Ovary (tissue), 3 donors: ENCODE measurements around the gene COX6A1.

Experiments
- POLR2A ChIP-seq: fragments of 450-650 bp; IDR thresholded peaks from one replicate; pipeline ENCODE4 v1.6.1; 2017; ENCODE audit warnings: antibody characterized with exemption, mild to moderate bottlenecking, moderate library complexity
- TF ChIP-seq, protein P1 (sequence below), 3 donors: fragments of 450-650 bp in 2 of 3; fragments of 200-600 bp in 1 of 3; IDR thresholded peaks; one replicate each; pipeline versions ENCODE4 v1.5.1 to v1.8.0; 2016 to 2022; ENCODE audit warnings: antibody characterized with exemption in 3 of 3, mild to moderate bottlenecking in 1 of 3
- donor health status: DM: no; HTN: no; CAD: no.

GRCh38 chr12:120390540-120391120, 47.3 kb upstream of the COX6A1 start:
- TF ChIP-seq, protein P1, sequence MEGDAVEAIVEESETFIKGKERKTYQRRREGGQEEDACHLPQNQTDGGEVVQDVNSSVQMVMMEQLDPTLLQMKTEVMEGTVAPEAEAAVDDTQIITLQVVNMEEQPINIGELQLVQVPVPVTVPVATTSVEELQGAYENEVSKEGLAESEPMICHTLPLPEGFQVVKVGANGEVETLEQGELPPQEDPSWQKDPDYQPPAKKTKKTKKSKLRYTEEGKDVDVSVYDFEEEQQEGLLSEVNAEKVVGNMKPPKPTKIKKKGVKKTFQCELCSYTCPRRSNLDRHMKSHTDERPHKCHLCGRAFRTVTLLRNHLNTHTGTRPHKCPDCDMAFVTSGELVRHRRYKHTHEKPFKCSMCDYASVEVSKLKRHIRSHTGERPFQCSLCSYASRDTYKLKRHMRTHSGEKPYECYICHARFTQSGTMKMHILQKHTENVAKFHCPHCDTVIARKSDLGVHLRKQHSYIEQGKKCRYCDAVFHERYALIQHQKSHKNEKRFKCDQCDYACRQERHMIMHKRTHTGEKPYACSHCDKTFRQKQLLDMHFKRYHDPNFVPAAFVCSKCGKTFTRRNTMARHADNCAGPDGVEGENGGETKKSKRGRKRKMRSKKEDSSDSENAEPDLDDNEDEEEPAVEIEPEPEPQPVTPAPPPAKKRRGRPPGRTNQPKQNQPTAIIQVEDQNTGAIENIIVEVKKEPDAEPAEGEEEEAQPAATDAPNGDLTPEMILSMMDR (IDR thresholded peaks at IDR 0.05) = no peak
- no peak for TF ChIP-seq POLR2A
